Mesothelial cell of epicardium (in vitro differentiated cells): ENCODE data around the gene VENTX. TPM values are rescaled to one million over a fixed set of nuclear protein-coding genes. Genes with fewer than 3 reads are reported as not detected.

ENCODE experiments used
- DNase-seq, 2 experiments: peaks; one replicate each; pipeline ENCODE4 v3.0.0; 2021; ENCODE audit warnings: low spot score in 2 of 2; ENCODE audit not compliant: unreplicated experiment in 2 of 2
- H3K27ac Mint-ChIP-seq: 2 replicates; pipeline ENCODE4 v1.8.0; 2021; ENCODE audit warnings: mixed read lengths
- H3K27me3 Mint-ChIP-seq: 2 replicates; pipeline ENCODE4 v1.8.0; 2021; ENCODE audit warnings: low read depth, mixed read lengths
- H3K36me3 Mint-ChIP-seq: 2 replicates; pipeline ENCODE4 v1.8.0; 2021; ENCODE audit warnings: mixed read lengths
- H3K4me1 Mint-ChIP-seq: 2 replicates; pipeline ENCODE4 v1.8.0; 2021; ENCODE audit warnings: mixed read lengths
- H3K4me3 Mint-ChIP-seq: 2 replicates; pipeline ENCODE4 v1.8.0; 2021; ENCODE audit warnings: mild to moderate bottlenecking, moderate library complexity, mixed read lengths
- H3K9me3 Mint-ChIP-seq: 2 replicates; pipeline ENCODE4 v1.8.0; 2021; ENCODE audit warnings: mixed read lengths
- total RNA-seq: library from RNA; stranded (reverse); gene quantifications from 3 replicates; pipeline ENCODE4 v1.2.1, GENCODE V29; 2021
- TF ChIP-seq, protein P1 (sequence below): fragments of 200-600 bp; sonication (generic); IDR thresholded peaks from one replicate; pipeline ENCODE4 v1.5.0; 2021; ENCODE audit warnings: antibody characterized with exemption; ENCODE audit not compliant: unreplicated experiment

Gene VENTX
- total RNA-seq, 1 donor from 2014 or later = 0.09 TPM

DNA sequence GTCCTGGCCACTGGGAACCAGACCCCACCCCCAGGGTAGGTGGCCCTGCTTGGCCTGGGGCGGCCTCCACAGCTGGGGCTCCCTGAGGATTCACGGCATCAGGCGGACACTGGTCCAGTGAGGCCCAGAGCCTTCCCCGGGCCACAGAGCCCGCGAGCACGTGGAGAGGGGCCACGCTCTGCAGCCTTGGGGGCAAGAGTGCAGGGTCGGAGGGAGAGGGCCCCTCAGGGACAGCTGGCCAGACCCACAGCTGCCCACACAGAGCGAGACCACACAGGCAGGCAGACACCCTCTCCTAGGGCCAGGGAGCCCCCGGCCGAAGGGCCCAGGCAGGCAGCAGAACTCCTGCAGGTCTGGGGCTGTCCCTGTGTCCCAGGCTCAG lies 10.7 kb downstream of the VENTX start:
- no peaks in the 10 kb centered on the region for H3K36me3 Mint-ChIP-seq
- TF ChIP-seq, protein P1, sequence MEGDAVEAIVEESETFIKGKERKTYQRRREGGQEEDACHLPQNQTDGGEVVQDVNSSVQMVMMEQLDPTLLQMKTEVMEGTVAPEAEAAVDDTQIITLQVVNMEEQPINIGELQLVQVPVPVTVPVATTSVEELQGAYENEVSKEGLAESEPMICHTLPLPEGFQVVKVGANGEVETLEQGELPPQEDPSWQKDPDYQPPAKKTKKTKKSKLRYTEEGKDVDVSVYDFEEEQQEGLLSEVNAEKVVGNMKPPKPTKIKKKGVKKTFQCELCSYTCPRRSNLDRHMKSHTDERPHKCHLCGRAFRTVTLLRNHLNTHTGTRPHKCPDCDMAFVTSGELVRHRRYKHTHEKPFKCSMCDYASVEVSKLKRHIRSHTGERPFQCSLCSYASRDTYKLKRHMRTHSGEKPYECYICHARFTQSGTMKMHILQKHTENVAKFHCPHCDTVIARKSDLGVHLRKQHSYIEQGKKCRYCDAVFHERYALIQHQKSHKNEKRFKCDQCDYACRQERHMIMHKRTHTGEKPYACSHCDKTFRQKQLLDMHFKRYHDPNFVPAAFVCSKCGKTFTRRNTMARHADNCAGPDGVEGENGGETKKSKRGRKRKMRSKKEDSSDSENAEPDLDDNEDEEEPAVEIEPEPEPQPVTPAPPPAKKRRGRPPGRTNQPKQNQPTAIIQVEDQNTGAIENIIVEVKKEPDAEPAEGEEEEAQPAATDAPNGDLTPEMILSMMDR = no peak
- DNase-seq = no peak

DNA sequence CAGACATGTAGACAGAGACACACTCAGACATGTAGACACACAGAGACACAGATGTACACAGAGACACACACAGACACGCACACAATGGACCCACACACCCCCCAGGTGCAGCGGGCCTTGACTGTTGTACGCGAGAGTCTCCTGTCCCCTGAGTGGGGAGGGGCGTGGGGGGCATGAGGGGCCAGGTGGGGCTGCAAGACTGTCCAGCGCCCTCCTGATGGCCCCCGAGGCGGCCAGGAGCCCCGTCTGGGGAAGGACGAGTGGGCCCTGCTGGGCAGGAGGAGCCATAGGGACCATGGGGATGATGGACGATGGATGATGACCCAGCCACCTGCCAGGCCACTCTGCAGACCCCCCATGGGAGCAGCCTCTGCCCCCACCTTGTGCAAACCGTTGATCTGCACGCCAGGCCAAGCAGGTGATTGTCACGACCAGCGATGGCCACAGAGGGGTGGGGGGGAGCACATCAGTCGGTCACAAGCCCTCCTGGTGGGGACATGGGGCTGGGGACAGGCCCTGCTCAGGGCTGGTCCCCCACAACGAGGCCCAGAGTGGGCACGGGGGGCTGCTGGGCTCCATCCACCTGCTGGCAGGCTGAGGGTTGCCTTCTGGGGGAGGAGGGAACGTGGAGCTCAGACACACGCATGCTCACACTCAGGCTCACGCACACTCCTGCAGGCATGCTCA lies 11.6 kb downstream of the VENTX start:
- no peak overlapping the region for H3K4me3 Mint-ChIP-seq
- no peaks in the 10 kb centered on the region for H3K36me3 Mint-ChIP-seq
- no peak for DNase-seq
- no peak overlapping the region for H3K27ac Mint-ChIP-seq
- peaks cover 13% of the 10 kb centered on the region for H3K4me1 Mint-ChIP-seq
- H3K9me3 Mint-ChIP-seq = no peaks in the 10 kb centered on the region
- TF ChIP-seq, protein P1 = no peak
- H3K27me3 Mint-ChIP-seq = peaks cover 18% of the 10 kb centered on the region

More for the DNA sequence above, 10.7 kb downstream of the VENTX start:
- Mint-ChIP-seq H3K9me3 (no peaks in the 10 kb centered on the region), H3K4me1 (peaks cover 9% of the 10 kb centered on the region), H3K27me3 (peaks cover 17% of the 10 kb centered on the region), H3K27ac (no peak overlapping the region), H3K4me3 (no peak overlapping the region)

DNA sequence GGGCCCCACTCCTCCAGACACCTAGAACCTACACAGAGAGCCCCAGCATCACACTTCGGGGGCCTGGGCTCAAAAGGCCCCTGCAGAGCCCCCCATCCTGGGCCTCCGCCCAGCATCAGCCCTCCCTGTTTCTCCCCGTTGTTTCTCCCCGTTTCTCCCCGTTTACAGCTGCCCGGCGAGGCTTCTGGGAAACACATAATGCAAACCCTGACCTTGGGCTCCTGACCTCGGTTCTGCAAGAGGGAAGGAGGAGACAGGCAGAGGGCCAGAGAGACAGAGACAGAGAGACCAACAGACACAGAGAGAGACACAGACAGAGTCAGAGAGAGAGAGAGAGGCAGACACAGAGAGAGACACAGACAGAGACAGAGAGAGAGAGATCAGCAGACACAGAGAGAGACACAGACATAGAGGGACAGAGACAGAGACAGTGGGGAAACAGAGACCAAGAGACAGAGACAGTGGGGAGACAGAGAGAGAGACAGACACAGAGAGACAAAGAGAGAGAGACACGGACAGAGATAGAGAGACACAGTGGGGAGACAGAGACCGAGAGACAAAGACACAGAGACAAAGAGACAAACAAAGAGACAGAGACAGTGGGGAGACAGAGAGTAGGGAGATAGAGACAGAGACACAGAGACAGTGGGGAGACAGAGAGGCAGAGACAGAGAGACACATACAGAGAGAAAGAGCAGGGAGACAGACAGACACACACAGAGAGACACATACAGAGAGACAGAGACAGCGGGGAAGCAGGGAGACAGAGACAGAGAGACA lies 12.5 kb downstream of the VENTX start:
- TF ChIP-seq, protein P1 = no peak
- Mint-ChIP-seq H3K9me3 (no peaks in the 10 kb centered on the region), H3K27me3 (peaks cover 18% of the 10 kb centered on the region), H3K4me3 (no peak overlapping the region), H3K4me1 (peaks cover 19% of the 10 kb centered on the region), H3K27ac (no peak overlapping the region), H3K36me3 (no peaks in the 10 kb centered on the region)
- no peak for DNase-seq

DNA sequence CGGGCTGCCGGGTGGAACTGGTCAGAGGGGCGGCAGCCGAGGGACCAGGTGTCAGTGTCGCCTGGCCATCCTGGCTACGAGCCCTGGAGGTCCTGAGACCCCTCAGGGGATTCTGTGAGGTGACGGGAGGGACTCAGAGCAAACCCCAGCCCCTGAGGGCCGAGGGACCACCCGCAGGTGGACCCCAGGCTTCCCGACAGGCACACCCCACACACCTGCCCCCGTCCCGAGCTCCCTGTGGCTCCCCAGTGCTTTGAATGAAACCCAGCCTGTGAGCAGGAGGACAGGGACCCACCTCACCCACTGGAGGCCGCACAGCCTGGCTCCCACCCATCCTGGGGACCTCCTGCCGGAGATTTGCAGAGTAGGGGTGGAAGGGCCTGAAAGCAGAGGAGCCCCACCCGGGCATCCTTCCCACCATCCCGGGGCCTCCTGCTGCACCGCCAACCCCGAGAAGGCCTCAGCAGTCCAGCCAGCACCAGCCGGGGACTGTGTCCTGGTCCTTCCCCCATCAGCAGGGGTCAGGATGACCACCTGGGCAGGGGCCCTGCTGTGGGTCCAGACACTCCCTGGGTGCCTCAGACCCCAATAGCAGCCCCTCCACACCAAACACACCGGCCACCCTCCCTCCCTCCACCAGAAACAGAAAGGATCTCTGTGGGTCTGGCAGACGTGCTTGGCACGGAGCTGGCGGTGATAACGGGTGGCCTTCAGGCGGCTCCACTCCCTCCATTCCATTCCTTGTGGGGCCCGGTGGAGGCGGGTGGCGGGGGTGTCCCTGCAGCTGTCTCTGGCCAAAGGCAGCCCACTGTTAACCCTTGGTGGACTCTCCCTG lies 13.9 kb downstream of the VENTX start:
- no peak for DNase-seq
- Mint-ChIP-seq H3K36me3 (no peaks in the 10 kb centered on the region), H3K4me3 (no peak overlapping the region), H3K27me3 (peaks cover 18% of the 10 kb centered on the region), H3K4me1 (peaks cover 15% of the 10 kb centered on the region), H3K27ac (no peak overlapping the region), H3K9me3 (no peaks in the 10 kb centered on the region)
- TF ChIP-seq, protein P1 = no peak

DNA sequence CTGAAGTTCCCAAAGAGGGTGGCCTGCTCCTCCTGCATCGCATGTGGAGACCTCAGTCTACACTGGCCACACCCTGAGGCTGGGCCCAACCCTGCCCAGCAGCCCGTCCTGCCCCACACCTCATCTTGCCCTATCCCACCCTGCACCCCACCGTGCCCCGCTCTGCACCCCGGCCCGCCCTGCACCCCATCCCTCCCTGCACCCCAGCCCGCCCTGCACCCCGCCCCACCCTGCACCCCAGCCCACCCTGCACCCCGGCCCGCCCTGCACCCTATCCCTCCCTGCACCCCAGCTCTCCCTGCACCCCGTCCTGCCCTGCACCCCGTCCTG lies 14.5 kb downstream of the VENTX start:
- Mint-ChIP-seq H3K4me1 (peaks cover 14% of the 10 kb centered on the region), H3K27me3 (peaks cover 19% of the 10 kb centered on the region), H3K4me3 (no peak overlapping the region), H3K36me3 (no peaks in the 10 kb centered on the region), H3K9me3 (no peaks in the 10 kb centered on the region), H3K27ac (no peak overlapping the region)
- no peak for DNase-seq
- TF ChIP-seq, protein P1 = no peak
